Mesenchymal stem cell (in vitro differentiated cells and primary cell): ENCODE data around the gene DNAJB13.

Experiments used
- DNase-seq: peaks from one replicate; pipeline ENCODE4 v3.0.0-alpha.2; 2013
- H2AFZ ChIP-seq: one replicate; pipeline ENCODE4 v1.6.1; 2013; ENCODE audit warnings: low read depth, mild to moderate bottlenecking, control low read depth, inconsistent platforms, low read length, moderate library complexity
- H2AK5ac ChIP-seq: 2 replicates; pipeline ENCODE4 v1.6.1; 2013; ENCODE audit warnings: low read length, moderate library complexity, mild to moderate bottlenecking, inconsistent platforms; ENCODE audit not compliant: severe bottlenecking
- H2BK120ac ChIP-seq: one replicate; pipeline ENCODE4 v1.6.1; 2013; ENCODE audit warnings: low read depth, mild to moderate bottlenecking, inconsistent platforms, low read length, moderate library complexity
- H2BK12ac ChIP-seq, 2 experiments: one replicate each; pipeline ENCODE4 v1.6.1; 2013; ENCODE audit warnings: inconsistent platforms in 2 of 2, low read length in 2 of 2, mild to moderate bottlenecking in 2 of 2, moderate library complexity in 2 of 2, control low read depth in 1 of 2
- H2BK15ac ChIP-seq: one replicate; pipeline ENCODE4 v1.6.1; 2013; ENCODE audit warnings: mild to moderate bottlenecking, low read depth, inconsistent platforms; ENCODE audit not compliant: poor library complexity, severe bottlenecking
- H2BK5ac ChIP-seq: 2 replicates; pipeline ENCODE4 v1.6.1; 2013; ENCODE audit warnings: low read depth, mild to moderate bottlenecking, low read length, control low read depth, inconsistent platforms; ENCODE audit not compliant: poor library complexity, severe bottlenecking
- H3K14ac ChIP-seq, 2 experiments: one replicate each; pipeline ENCODE4 v1.6.1; 2013; ENCODE audit warnings: inconsistent platforms in 2 of 2, low read length in 2 of 2, control low read depth in 1 of 2, mild to moderate bottlenecking in 1 of 2, moderate library complexity in 1 of 2
- H3K18ac ChIP-seq, 2 experiments: one replicate each; pipeline ENCODE4 v1.6.1; 2013; ENCODE audit warnings: inconsistent platforms in 2 of 2, low read length in 2 of 2, control low read depth in 1 of 2, low read depth in 1 of 2, mild to moderate bottlenecking in 1 of 2
- H3K23ac ChIP-seq, 2 experiments: one replicate each; pipeline ENCODE4 v1.6.1; 2013; ENCODE audit warnings: inconsistent platforms in 2 of 2, low read length in 2 of 2, mild to moderate bottlenecking in 2 of 2, moderate library complexity in 2 of 2, control low read depth in 1 of 2
- H3K27ac ChIP-seq: 2 replicates; pipeline ENCODE4 v1.5.1; 2013; ENCODE audit warnings: mild to moderate bottlenecking, moderate library complexity, low read length, control low read depth, inconsistent platforms; ENCODE audit not compliant: poor library complexity, severe bottlenecking
- H3K27me3 ChIP-seq, 2 experiments: 2 replicates each; pipeline versions ENCODE4 v1.6.1 to v1.7.0; 2013; ENCODE audit warnings: low read length in 2 of 2, mild to moderate bottlenecking in 2 of 2, moderate library complexity in 2 of 2, control low read depth in 1 of 2, inconsistent platforms in 1 of 2; ENCODE audit not compliant: control insufficient read depth in 1 of 2, insufficient read depth in 1 of 2
- H3K36me3 ChIP-seq, 2 experiments: 2 replicates each; pipeline versions ENCODE4 v1.6.1 to v1.7.0; 2013; ENCODE audit warnings: low read length in 2 of 2, control low read depth in 1 of 2, inconsistent platforms in 1 of 2, low read depth in 1 of 2, mild to moderate bottlenecking in 1 of 2; ENCODE audit not compliant: insufficient read depth in 2 of 2, control insufficient read depth in 1 of 2
- H3K4ac ChIP-seq, 2 experiments: one replicate each; pipeline ENCODE4 v1.6.1; 2013; ENCODE audit warnings: inconsistent platforms in 2 of 2, low read length in 2 of 2, mild to moderate bottlenecking in 2 of 2, moderate library complexity in 2 of 2, control low read depth in 1 of 2, low read depth in 1 of 2
- H3K4me1 ChIP-seq: 2 replicates; pipeline ENCODE4 v1.6.1; 2013; ENCODE audit warnings: low read depth, low read length, control low read depth; ENCODE audit not compliant: control insufficient read depth, insufficient read depth
- H3K4me2 ChIP-seq: 2 replicates; pipeline ENCODE4 v1.6.1; 2013; ENCODE audit warnings: low read length, mild to moderate bottlenecking, inconsistent platforms; ENCODE audit not compliant: poor library complexity, severe bottlenecking
- H3K4me3 ChIP-seq, 2 experiments: 2 replicates each; pipeline versions ENCODE4 v1.5.1 to v1.7.0; 2013; ENCODE audit warnings: low read length in 2 of 2, mild to moderate bottlenecking in 2 of 2, control low read depth in 1 of 2, low read depth in 1 of 2; ENCODE audit not compliant: insufficient read depth in 1 of 2
- H3K79me1 ChIP-seq: replicated peaks from 2 replicates; pipeline ENCODE4 v1.6.1; 2013; ENCODE audit warnings: mild to moderate bottlenecking, control low read depth, low read length, inconsistent platforms; ENCODE audit not compliant: poor library complexity, severe bottlenecking
- H3K9ac ChIP-seq: 2 replicates; pipeline ENCODE4 v1.7.0; 2013; ENCODE audit warnings: mild to moderate bottlenecking, low read length, moderate library complexity
- H3K9me3 ChIP-seq: 2 replicates; pipeline ENCODE4 v1.7.0; 2013; ENCODE audit warnings: mild to moderate bottlenecking, low read length; ENCODE audit not compliant: control insufficient read depth
- H4K8ac ChIP-seq: one replicate; pipeline ENCODE4 v1.6.1; 2013; ENCODE audit warnings: inconsistent platforms, mild to moderate bottlenecking, low read length, moderate library complexity
- H4K91ac ChIP-seq: one replicate; pipeline ENCODE4 v1.6.1; 2013; ENCODE audit warnings: mild to moderate bottlenecking, low read length, inconsistent platforms
- WGBS: methylation state at CpG from one replicate; pipeline ENCODE4 v1.1.7; 2013; ENCODE audit warnings: mixed read lengths; 5-methylcytosine and 5-hydroxymethylcytosine counted together

DNAJB13 gene

GRCh38 chr11:73990730-73991129, 39.9 kb downstream of the DNAJB13 start:
- Histone ChIP-seq H3K4me1 (no peaks in the 10 kb centered on the region), H3K18ac (no peak overlapping the region), H2BK12ac (no peak overlapping the region), H3K36me3 (no peaks in the 10 kb centered on the region), H3K4me3 (no peak overlapping the region), H3K23ac (no peak overlapping the region), H2AFZ (no peak overlapping the region), H2BK15ac (no peak overlapping the region), H2AK5ac (no peak overlapping the region), H2BK120ac (no peak overlapping the region), H3K9ac (no peak overlapping the region), H4K91ac (no peak overlapping the region), H3K79me1 (no peaks in the 10 kb centered on the region), H3K27ac (no peak overlapping the region), H3K4me2 (no peak overlapping the region), H2BK5ac (no peak overlapping the region), H3K4ac (no peak overlapping the region), H3K14ac (no peak overlapping the region), H3K27me3 (peaks cover 0 to 4% of the 10 kb centered on the region in 2 experiments), H3K9me3 (no peaks in the 10 kb centered on the region), H4K8ac (no peak overlapping the region)
- 63% methylated on average over 1 of the region's 2 CpGs for WGBS
- no peak for DNase-seq

- H3K23ac ChIP-seq, result no peak overlapping the region
- no peaks in the 10 kb centered on the region for H3K4me1 ChIP-seq
- H3K79me1 ChIP-seq, result no peaks in the 10 kb centered on the region
- no peak overlapping the region for H3K18ac ChIP-seq
- DNase-seq, result no peak
- H2BK15ac ChIP-seq, result no peak overlapping the region
- no peak overlapping the region for H2AFZ ChIP-seq
- no peak overlapping the region for H3K4ac ChIP-seq
- peaks cover 0 to 4% of the 10 kb centered on the region in 2 experiments for H3K27me3 ChIP-seq
- no peaks in the 10 kb centered on the region for H3K9me3 ChIP-seq
- H3K36me3 ChIP-seq, result no peaks in the 10 kb centered on the region
- H2BK5ac ChIP-seq, result no peak overlapping the region
- no peak overlapping the region for H3K4me2 ChIP-seq
- no peak overlapping the region for H3K4me3 ChIP-seq
- H3K27ac ChIP-seq, result no peak overlapping the region
- H3K9ac ChIP-seq, result no peak overlapping the region
- 89% methylated on average over 5 of the region's 6 CpGs for WGBS
- no peak overlapping the region for H4K91ac ChIP-seq
- H2BK120ac ChIP-seq, result no peak overlapping the region
- no peak overlapping the region for H2BK12ac ChIP-seq
- peak overlapping the region; percentile 42 for H4K8ac ChIP-seq
- H3K14ac ChIP-seq, result no peak overlapping the region
- H2AK5ac ChIP-seq, result no peak overlapping the region
Observed at GRCh38 chr11:73991471-73992006, 40.7 kb downstream of the DNAJB13 start.

GRCh38 chr11:73995247-73995646, 44.4 kb downstream of the DNAJB13 start:
- WGBS, result 79% methylated on average over 1 of the region's 2 CpGs
- Histone ChIP-seq H2BK120ac (no peak overlapping the region), H3K9me3 (no peaks in the 10 kb centered on the region), H2BK12ac (no peak overlapping the region), H3K79me1 (no peaks in the 10 kb centered on the region), H3K27ac (no peak overlapping the region), H3K4ac (no peak overlapping the region), H2AK5ac (no peak overlapping the region), H3K27me3 (peaks cover 0 to 4% of the 10 kb centered on the region in 2 experiments), H2BK15ac (no peak overlapping the region), H3K4me3 (no peak overlapping the region), H3K23ac (no peak overlapping the region), H3K36me3 (no peaks in the 10 kb centered on the region), H3K4me2 (no peak overlapping the region), H3K18ac (no peak overlapping the region), H3K14ac (no peak overlapping the region), H2BK5ac (no peak overlapping the region), H3K4me1 (peaks cover 2% of the 10 kb centered on the region), H3K9ac (no peak overlapping the region), H4K8ac (no peak overlapping the region), H4K91ac (no peak overlapping the region), H2AFZ (no peak overlapping the region)
- peak; percentile 80 for DNase-seq

- Histone ChIP-seq H4K91ac (no peak overlapping the region), H3K9ac (no peak overlapping the region), H2BK15ac (no peak overlapping the region), H2AFZ (no peak overlapping the region), H3K9me3 (no peaks in the 10 kb centered on the region), H3K27ac (no peak overlapping the region), H2BK120ac (no peak overlapping the region), H3K27me3 (peaks cover 0 to 4% of the 10 kb centered on the region in 2 experiments), H3K79me1 (no peaks in the 10 kb centered on the region), H2AK5ac (no peak overlapping the region), H3K14ac (no peak overlapping the region), H2BK5ac (no peak overlapping the region), H2BK12ac (no peak overlapping the region), H3K4me3 (no peak overlapping the region), H3K4ac (no peak overlapping the region), H3K23ac (no peak overlapping the region), H3K36me3 (no peaks in the 10 kb centered on the region), H3K18ac (no peak overlapping the region), H3K4me2 (no peak overlapping the region), H4K8ac (no peak overlapping the region), H3K4me1 (peaks cover 2% of the 10 kb centered on the region)
- no peak for DNase-seq
- WGBS, result 83% methylated on average over 2 of the region's 2 CpGs
Observed at GRCh38 chr11:73995731-73996130, 44.9 kb downstream of the DNAJB13 start.
